ENCODE results near the gene TSBP1. TPM values are rescaled to one million over a fixed set of nuclear protein-coding genes. Genes with fewer than 3 reads are reported as not detected.
"Not testable (repeated sequence)": the region's sequence is repeated elsewhere in the genome, so short reads cannot be mapped to it uniquely, and the experiment has no call there.

The TSBP1 gene
- total RNA-seq, 1 experiment from 2014 or later = not detected

DNA sequence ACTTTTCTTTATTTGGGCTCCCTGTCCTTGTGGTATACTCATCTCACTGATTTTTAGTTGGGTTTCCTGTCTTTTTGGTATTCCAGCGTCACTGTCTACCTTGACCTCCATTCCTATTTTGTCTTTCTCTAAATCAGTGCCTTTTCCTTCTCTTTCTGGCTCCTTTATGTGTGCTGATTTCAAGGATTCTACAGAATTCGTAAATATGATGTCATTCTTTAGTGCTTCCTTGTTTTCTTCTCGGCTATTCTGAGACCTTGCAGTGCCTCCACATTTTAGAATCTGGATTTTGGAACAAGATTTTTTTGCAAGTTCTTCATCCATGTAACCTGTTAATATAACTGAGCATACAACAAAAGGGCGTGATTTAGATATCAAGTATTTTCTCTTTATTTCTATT lies 78.0 kb downstream of the TSBP1 start:
- no peaks in the 10 kb centered on the region for H3K9me3 ChIP-seq (replicated peaks)
- H3K27ac ChIP-seq = no peak overlapping the region
- H3K4me1 ChIP-seq (replicated peaks) = peaks cover 10% of the 10 kb centered on the region
- H3K27me3 ChIP-seq (replicated peaks) = no peaks in the 10 kb centered on the region
- no peaks in the 10 kb centered on the region for H3K36me3 ChIP-seq
- DNase-seq (ENCODE audit: low read depth in 1 of 2, low spot score in 2 of 2) = no peak
- no peak overlapping the region for H3K4me3 ChIP-seq

DNA sequence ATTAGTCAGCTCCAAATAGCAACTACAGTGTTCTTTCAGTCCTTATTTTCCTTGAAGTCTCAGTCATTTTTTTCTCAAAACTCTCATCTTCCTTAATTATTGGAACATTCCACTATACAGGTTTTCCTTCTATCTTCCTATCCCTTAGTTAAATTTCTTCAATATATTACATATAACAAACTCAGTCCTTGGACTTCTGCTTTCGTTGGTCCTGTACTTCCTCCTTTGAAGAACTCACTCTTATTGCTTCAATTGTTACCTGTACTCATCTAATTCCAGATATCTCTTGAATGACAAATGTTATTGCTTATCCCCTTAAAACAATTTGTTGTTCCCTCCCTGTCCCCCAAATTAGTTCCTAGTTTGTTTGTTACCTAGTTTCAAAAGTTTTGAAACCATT lies 80.2 kb downstream of the TSBP1 start:
- Histone ChIP-seq H3K4me3 (no peak overlapping the region), H3K27me3 (replicated peaks) (no peaks in the 10 kb centered on the region), H3K27ac (no peak overlapping the region), H3K9me3 (replicated peaks) (no peaks in the 10 kb centered on the region), H3K4me1 (replicated peaks) (peaks cover 3% of the 10 kb centered on the region; the same call in 1 of the 2 replicates), H3K36me3 (no peaks in the 10 kb centered on the region)
- no peak for DNase-seq (ENCODE audit: low read depth in 1 of 2, low spot score in 2 of 2)

DNA sequence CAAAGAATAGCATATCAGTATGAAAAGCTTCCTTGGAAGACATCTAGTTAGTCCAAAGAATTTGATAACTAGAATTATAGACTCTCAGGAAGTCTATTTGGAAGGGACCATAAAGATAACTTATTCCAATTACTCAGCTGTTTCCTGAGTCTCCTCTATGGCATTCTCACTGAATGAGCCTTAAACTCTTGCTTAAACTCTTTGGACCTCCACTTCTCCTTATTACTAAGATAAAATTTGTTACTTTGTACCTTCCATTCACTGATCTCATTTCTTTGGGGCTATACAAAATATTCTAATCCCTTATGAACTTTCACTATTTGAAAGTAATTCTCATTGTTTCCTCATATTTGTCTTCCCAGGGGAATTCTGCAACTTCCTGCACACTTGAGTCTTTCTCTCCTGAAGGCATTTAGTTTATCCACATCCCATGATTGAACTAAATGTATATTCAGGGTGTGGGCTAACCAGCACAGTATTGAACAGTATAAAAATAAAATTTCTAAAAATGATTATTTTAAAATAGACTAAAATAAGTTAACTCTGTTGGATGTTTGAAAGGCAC lies 80.7 kb downstream of the TSBP1 start:
- H3K36me3 ChIP-seq = no peaks in the 10 kb centered on the region
- DNase-seq (ENCODE audit: low read depth in 1 of 2, low spot score in 2 of 2) = no peak
- H3K27me3 ChIP-seq (replicated peaks) = no peaks in the 10 kb centered on the region
- H3K4me3 ChIP-seq = no peak overlapping the region
- no peak overlapping the region for H3K27ac ChIP-seq
- no peaks in the 10 kb centered on the region for H3K4me1 ChIP-seq (replicated peaks)
- H3K9me3 ChIP-seq (replicated peaks) = no peaks in the 10 kb centered on the region

GRCh38 chr6:32288426-32288825 lies 83.3 kb downstream of the TSBP1 start:
- no peaks in the 10 kb centered on the region for H3K9me3 ChIP-seq (replicated peaks)
- no peaks in the 10 kb centered on the region for H3K36me3 ChIP-seq
- H3K27ac ChIP-seq = no peak overlapping the region
- DNase-seq (ENCODE audit: low read depth in 1 of 2, low spot score in 2 of 2) = no peak
- no peak overlapping the region for H3K4me3 ChIP-seq
- no peaks in the 10 kb centered on the region for H3K4me1 ChIP-seq (replicated peaks)
- H3K27me3 ChIP-seq (replicated peaks) = no peaks in the 10 kb centered on the region; the same call in 1 of the 2 replicates

DNA sequence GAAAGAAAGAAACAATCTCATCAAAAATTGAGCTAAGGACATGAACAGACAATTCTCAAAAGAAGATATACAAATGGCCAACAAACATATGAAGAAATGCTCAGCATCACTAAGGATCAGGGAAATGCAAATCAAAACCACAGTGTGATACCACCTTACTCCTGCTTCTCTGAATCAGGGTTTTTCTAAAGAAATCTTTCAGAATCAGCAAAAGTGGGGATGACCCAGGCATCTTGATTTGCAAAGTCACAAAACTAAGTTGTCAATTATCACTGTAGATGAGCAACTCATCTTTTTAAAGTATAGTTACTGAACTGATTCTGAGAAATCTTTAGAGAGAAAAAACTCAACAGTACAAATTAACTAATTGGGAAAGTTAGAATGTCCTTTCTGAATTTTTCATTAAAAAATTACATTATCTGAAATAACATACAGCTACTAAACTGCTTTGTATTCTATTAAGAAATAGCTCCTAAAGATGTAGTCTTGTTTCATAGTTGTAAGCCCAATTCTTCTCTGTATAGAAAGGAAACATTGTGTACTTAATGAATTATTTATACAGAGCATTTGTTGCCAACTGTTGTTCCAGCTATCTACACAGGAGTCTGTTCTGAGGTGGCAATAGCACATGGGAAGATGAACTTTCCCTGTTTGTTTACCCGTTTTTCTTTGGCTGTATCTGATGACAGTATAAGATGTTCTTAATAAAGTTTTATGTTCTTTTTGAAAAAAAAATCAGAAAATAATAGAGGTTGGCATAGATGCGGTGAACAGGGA lies 97.7 kb downstream of the TSBP1 start:
- H3K27me3 ChIP-seq (replicated peaks) = 0 out of 2 replicates have a peak, but pooled peaks cover 12% of the 10 kb centered on the region
- H3K27ac ChIP-seq; H3K36me3 ChIP-seq; H3K9me3 ChIP-seq (replicated peaks); DNase-seq (ENCODE audit: low read depth in 1 of 2, low spot score in 2 of 2); H3K4me1 ChIP-seq (replicated peaks); H3K4me3 ChIP-seq: not testable (repeated sequence)

- H3K27me3 ChIP-seq (replicated peaks) = 0 out of 2 replicates have a peak, but pooled peaks cover 8% of the 10 kb centered on the region
- no peaks in the 10 kb centered on the region for H3K4me1 ChIP-seq (replicated peaks)
- no peaks in the 10 kb centered on the region for H3K9me3 ChIP-seq (replicated peaks)
- no peak overlapping the region for H3K4me3 ChIP-seq
- H3K36me3 ChIP-seq = no peaks in the 10 kb centered on the region
- DNase-seq (ENCODE audit: low read depth in 1 of 2, low spot score in 2 of 2) = no peak
- no peak overlapping the region for H3K27ac ChIP-seq
These were observed 100.3 kb downstream of the TSBP1 start for GRCh38 chr6:32271429-32271828.

DNA sequence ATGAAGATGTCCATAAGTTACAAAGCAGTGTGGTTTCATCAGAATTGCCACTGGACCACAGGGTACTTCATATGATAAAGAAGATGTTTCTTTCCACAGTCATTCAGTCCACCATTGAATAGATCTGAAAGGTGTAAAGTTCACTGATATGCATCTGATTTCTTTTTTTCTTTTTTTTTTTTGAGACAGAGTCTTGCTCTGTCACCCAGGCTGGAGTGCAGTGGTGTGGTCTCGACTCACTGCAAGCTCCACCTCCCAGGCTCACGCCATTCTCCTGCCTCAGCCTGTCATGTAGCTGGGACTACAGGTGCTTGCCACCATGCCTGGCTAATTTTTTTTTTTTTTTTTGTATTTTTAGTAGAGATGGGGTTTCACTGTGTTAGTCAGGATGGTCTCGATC lies 103.2 kb downstream of the TSBP1 start:
- not testable (repeated sequence) for H3K4me1 ChIP-seq (replicated peaks); H3K27me3 ChIP-seq (replicated peaks); DNase-seq (ENCODE audit: low read depth in 1 of 2, low spot score in 2 of 2); H3K27ac ChIP-seq; H3K9me3 ChIP-seq (replicated peaks); H3K4me3 ChIP-seq; H3K36me3 ChIP-seq

DNA sequence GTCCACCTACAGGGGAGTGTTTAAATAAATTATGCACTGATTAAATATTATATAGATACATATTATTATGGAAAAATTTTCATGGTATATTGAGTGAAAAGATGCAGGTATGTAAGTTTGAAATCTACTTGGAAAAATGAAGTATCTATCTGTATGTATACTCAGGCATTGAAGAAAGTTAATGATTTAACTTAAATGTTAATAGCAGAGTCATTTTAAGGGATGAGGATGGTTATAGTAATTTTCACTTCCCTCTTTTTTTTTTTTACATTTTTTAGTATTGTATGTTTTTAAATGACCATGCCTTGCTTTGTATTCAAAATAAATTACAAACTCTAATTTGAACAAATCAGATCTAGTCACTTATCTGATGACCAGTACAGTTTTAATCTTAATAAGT lies 104.7 kb downstream of the TSBP1 start:
- H3K9me3 ChIP-seq (replicated peaks) = no peaks in the 10 kb centered on the region
- no peak for DNase-seq (ENCODE audit: low read depth in 1 of 2, low spot score in 2 of 2)
- H3K27me3 ChIP-seq (replicated peaks) = 0 out of 2 replicates have a peak, but pooled peaks cover 11% of the 10 kb centered on the region
- no peaks in the 10 kb centered on the region for H3K4me1 ChIP-seq (replicated peaks)
- H3K4me3 ChIP-seq = no peak overlapping the region
- H3K36me3 ChIP-seq = no peaks in the 10 kb centered on the region
- H3K27ac ChIP-seq = no peak overlapping the region

GRCh38 chr6:32257262-32257661 lies 114.4 kb downstream of the TSBP1 start:
- not testable (repeated sequence) for H3K4me3 ChIP-seq; H3K9me3 ChIP-seq (replicated peaks); DNase-seq (ENCODE audit: low read depth in 1 of 2, low spot score in 2 of 2); H3K36me3 ChIP-seq; H3K27ac ChIP-seq; H3K27me3 ChIP-seq (replicated peaks)
- H3K4me1 ChIP-seq (replicated peaks) = peaks cover 15% of the 10 kb centered on the region

GRCh38 chr6:32255199-32256153 lies 116.2 kb downstream of the TSBP1 start:
- peak; percentile 89 to 90 for DNase-seq (ENCODE audit: low read depth in 1 of 2, low spot score in 2 of 2)
- H3K4me3 ChIP-seq = no peak overlapping the region
- no peaks in the 10 kb centered on the region for H3K9me3 ChIP-seq (replicated peaks)
- no peaks in the 10 kb centered on the region for H3K36me3 ChIP-seq
- H3K4me1 ChIP-seq (replicated peaks) = peaks cover 15% of the 10 kb centered on the region
- no peaks in the 10 kb centered on the region for H3K27me3 ChIP-seq (replicated peaks)
- H3K27ac ChIP-seq = peak overlapping the region; percentile 89

- no peaks in the 10 kb centered on the region for H3K36me3 ChIP-seq
- no peaks in the 10 kb centered on the region for H3K9me3 ChIP-seq (replicated peaks)
- DNase-seq (ENCODE audit: low read depth in 1 of 2, low spot score in 2 of 2) = no peak
These were observed 116.9 kb downstream of the TSBP1 start for GRCh38 chr6:32254761-32255198.

GRCh38 chr6:32252331-32253009 lies 119.2 kb downstream of the TSBP1 start:
- H3K27me3 ChIP-seq (replicated peaks) = no peaks in the 10 kb centered on the region
- no peak for DNase-seq (ENCODE audit: low read depth in 1 of 2, low spot score in 2 of 2)
- H3K36me3 ChIP-seq = no peaks in the 10 kb centered on the region
- H3K4me3 ChIP-seq = no peak overlapping the region
- H3K9me3 ChIP-seq (replicated peaks) = peaks cover 7% of the 10 kb centered on the region; the same call in 1 of the 2 replicates
- peaks cover 15% of the 10 kb centered on the region for H3K4me1 ChIP-seq (replicated peaks)
- H3K27ac ChIP-seq = no peak overlapping the region

More at GRCh38 chr6:32254761-32255198, 116.9 kb downstream of the TSBP1 start:
- Histone ChIP-seq H3K4me3 (no peak overlapping the region), H3K27me3 (replicated peaks) (no peaks in the 10 kb centered on the region), H3K4me1 (replicated peaks) (peaks cover 15% of the 10 kb centered on the region), H3K27ac (peak overlapping the region; percentile 89)

DNA sequence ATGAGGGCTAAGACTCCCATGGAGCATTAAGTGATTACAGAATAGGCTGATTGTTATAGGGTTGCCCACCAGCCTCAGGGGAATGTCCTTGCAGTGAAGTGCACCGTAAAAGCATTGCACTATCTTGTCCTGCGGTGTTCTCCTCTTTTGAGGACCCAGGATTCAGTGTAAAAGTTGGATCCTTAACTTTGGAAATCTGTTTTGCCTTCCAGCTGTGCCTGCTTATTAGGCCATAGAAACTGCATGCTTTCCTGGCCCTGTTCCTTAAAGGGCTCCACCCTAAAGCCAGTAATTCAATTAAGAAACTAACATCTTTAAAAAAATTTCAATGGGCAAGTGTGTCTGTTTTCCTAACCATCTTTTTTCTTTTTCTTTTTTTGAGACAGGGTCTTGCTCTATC lies 122.4 kb downstream of the TSBP1 start:
- Histone ChIP-seq H3K9me3 (replicated peaks) (peaks cover 7% of the 10 kb centered on the region; the same call in 1 of the 2 replicates), H3K27me3 (replicated peaks) (no peaks in the 10 kb centered on the region), H3K4me1 (replicated peaks) (peaks cover 11% of the 10 kb centered on the region), H3K4me3 (no peak overlapping the region), H3K36me3 (no peaks in the 10 kb centered on the region), H3K27ac (no peak overlapping the region)
- no peak for DNase-seq (ENCODE audit: low read depth in 1 of 2, low spot score in 2 of 2)

All from SJSA1 (cell line).